ENCODE measurements around the gene ANKRD17.

DNA sequence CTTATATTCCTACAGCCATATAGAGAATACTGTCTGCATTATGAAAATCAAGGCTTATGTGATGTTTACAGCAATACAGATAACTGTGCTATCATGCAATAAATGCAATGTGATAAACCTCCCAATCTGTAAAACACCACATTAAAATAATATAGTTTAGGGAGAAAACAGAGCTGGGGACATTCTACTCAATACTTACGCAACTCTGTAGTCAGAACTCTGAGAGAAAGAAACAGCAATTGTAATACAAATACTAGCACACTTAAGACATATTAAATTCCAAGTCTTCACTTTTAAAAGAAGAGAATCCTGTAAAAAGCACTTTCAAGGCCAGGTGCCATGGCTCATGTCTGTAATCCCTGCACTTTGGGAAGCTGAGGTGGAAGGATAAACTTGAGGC, 61.4 kb downstream of the ANKRD17 start:
- TF ChIP-seq, protein P1, sequence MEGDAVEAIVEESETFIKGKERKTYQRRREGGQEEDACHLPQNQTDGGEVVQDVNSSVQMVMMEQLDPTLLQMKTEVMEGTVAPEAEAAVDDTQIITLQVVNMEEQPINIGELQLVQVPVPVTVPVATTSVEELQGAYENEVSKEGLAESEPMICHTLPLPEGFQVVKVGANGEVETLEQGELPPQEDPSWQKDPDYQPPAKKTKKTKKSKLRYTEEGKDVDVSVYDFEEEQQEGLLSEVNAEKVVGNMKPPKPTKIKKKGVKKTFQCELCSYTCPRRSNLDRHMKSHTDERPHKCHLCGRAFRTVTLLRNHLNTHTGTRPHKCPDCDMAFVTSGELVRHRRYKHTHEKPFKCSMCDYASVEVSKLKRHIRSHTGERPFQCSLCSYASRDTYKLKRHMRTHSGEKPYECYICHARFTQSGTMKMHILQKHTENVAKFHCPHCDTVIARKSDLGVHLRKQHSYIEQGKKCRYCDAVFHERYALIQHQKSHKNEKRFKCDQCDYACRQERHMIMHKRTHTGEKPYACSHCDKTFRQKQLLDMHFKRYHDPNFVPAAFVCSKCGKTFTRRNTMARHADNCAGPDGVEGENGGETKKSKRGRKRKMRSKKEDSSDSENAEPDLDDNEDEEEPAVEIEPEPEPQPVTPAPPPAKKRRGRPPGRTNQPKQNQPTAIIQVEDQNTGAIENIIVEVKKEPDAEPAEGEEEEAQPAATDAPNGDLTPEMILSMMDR (IDR thresholded peaks at IDR 0.05; ENCODE audit: low read length): no peak
- TF ChIP-seq EZH2 (IDR thresholded peaks at IDR 0.05; ENCODE audit: borderline replicate concordance, low read length): no peak

Data from OCI-LY1 (cell line).